Neural cell (in vitro differentiated cells): Measurements from ENCODE around the gene IL17D. TPM values are rescaled to one million over a fixed set of nuclear protein-coding genes. Genes with fewer than 3 reads are reported as not detected.

Source experiments
- H2AFZ ChIP-seq: fragments of 200-600, 300-800 bp; sonication (generic), shearing (Covaris generic); 2 replicates; pipeline ENCODE4 v1.6.0; 2014; ENCODE audit warnings: low read depth, mild to moderate bottlenecking, antibody characterized with exemption, low read length, moderate library complexity
- H3F3A ChIP-seq: fragments of 200-600 bp; shearing (Covaris generic); 2 replicates; pipeline ENCODE4 v1.6.1; 2016; ENCODE audit warnings: mild to moderate bottlenecking, moderate library complexity, mixed read lengths, antibody characterized with exemption, low read length; ENCODE audit not compliant: insufficient read depth, poor library complexity, severe bottlenecking
- H3K27ac ChIP-seq: fragments of 200-600, 300-800 bp; sonication (generic), shearing (Covaris generic); 2 replicates; pipeline ENCODE4 v1.5.1; 2014; ENCODE audit warnings: mild to moderate bottlenecking, low read length, moderate library complexity
- H3K27me3 ChIP-seq: fragments of 300-800, 200-600 bp; sonication (generic), shearing (Covaris generic); 2 replicates; pipeline ENCODE4 v1.6.0; 2014; ENCODE audit warnings: mild to moderate bottlenecking, low read depth, low read length, moderate library complexity; ENCODE audit not compliant: insufficient read depth
- H3K36me3 ChIP-seq: fragments of 300-800, 200-600 bp; sonication (generic), shearing (Covaris generic); 2 replicates; pipeline ENCODE4 v1.5.1; 2014; ENCODE audit warnings: mild to moderate bottlenecking, antibody characterized with exemption, low read length, moderate library complexity; ENCODE audit not compliant: insufficient read depth
- H3K4me2 ChIP-seq: fragments of 300-800, 200-600 bp; sonication (generic), shearing (Covaris generic); 2 replicates; pipeline ENCODE4 v1.6.0; 2014; ENCODE audit warnings: mild to moderate bottlenecking, low read length
- H3K4me3 ChIP-seq: fragments of 300-800, 200-600 bp; sonication (generic), shearing (Covaris generic); 2 replicates; pipeline ENCODE4 v1.5.1; 2014; ENCODE audit warnings: mild to moderate bottlenecking, low read length, moderate library complexity
- H3K79me2 ChIP-seq: fragments of 200-600 bp; shearing (Covaris generic); replicated peaks from 2 replicates; pipeline ENCODE4 v1.6.0; 2014; ENCODE audit warnings: mild to moderate bottlenecking, low read length, moderate library complexity; ENCODE audit not compliant: insufficient read depth
- H3K9ac ChIP-seq: fragments of 300-800, 200-600 bp; sonication (generic), shearing (Covaris generic); 2 replicates; pipeline ENCODE4 v1.6.1; 2016; ENCODE audit warnings: mild to moderate bottlenecking, low read length, mixed read lengths
- H3K9me2 ChIP-seq: fragments of 200-600 bp; shearing (Covaris generic); 2 replicates; pipeline ENCODE4 v1.6.1; 2016; ENCODE audit warnings: mild to moderate bottlenecking, low read length, mixed read lengths; ENCODE audit not compliant: insufficient read depth
- H3K9me3 ChIP-seq: fragments of 200-600, 300-800 bp; sonication (generic), shearing (Covaris generic); 2 replicates; pipeline ENCODE4 v1.6.1; 2016; ENCODE audit warnings: mild to moderate bottlenecking, mixed run types, low read length, moderate library complexity, mixed read lengths
- H4K20me1 ChIP-seq: fragments of 200-600 bp; shearing (Covaris generic); 2 replicates; pipeline ENCODE4 v1.6.1; 2016; ENCODE audit warnings: mild to moderate bottlenecking, mixed run types; ENCODE audit not compliant: insufficient read depth
- CTCF ChIP-seq: fragments of 450-650 bp; IDR thresholded peaks from 2 replicates; pipeline ENCODE4 v1.5.1; 2014; ENCODE audit warnings: antibody characterized with exemption, mild to moderate bottlenecking, moderate library complexity; ENCODE audit not compliant: poor library complexity, severe bottlenecking
- EP300 ChIP-seq: fragments of 450-650 bp; conservative IDR thresholded peaks from 2 replicates; pipeline ENCODE4 v1.6.1; 2014; ENCODE audit warnings: antibody characterized with exemption, mild to moderate bottlenecking, moderate library complexity; ENCODE audit not compliant: poor library complexity, severe bottlenecking
- EZH2 ChIP-seq: fragments of 200-600, 300-800 bp; shearing (Covaris generic), sonication (generic); IDR thresholded peaks from 2 replicates; pipeline ENCODE4 v1.6.1; 2014; ENCODE audit warnings: antibody characterized with exemption, low read length, borderline replicate concordance, mild to moderate bottlenecking; ENCODE audit not compliant: insufficient read depth, poor library complexity, severe bottlenecking
- MXI1 ChIP-seq: fragments of 450-650 bp; conservative IDR thresholded peaks from 2 replicates; pipeline ENCODE4 v1.6.1; 2014; ENCODE audit warnings: antibody characterized with exemption, mild to moderate bottlenecking; ENCODE audit not compliant: poor library complexity, severe bottlenecking
- POLR2AphosphoS5 ChIP-seq: IDR thresholded peaks from 2 replicates; pipeline ENCODE4 v1.6.1; 2012
- RAD21 ChIP-seq: fragments of 450-650 bp; conservative IDR thresholded peaks from 2 replicates; pipeline ENCODE4 v1.6.1; 2014; ENCODE audit warnings: antibody characterized with exemption, mild to moderate bottlenecking, moderate library complexity
- REST ChIP-seq: IDR thresholded peaks from 2 replicates; pipeline ENCODE4 v1.6.1; 2012; ENCODE audit warnings: borderline replicate concordance
- SMC3 ChIP-seq: fragments of 450-650 bp; conservative IDR thresholded peaks from 2 replicates; pipeline ENCODE4 v1.6.1; 2014; ENCODE audit warnings: antibody characterized with exemption, mild to moderate bottlenecking, moderate library complexity; ENCODE audit not compliant: poor library complexity
- TAF1 ChIP-seq: IDR thresholded peaks from 2 replicates; pipeline ENCODE4 v1.6.1; 2012; ENCODE audit warnings: low read depth
- polyA plus RNA-seq: library from polyadenylated mRNA; depleted of rRNA; stranded (reverse); fragments of >200 nt; gene quantifications from 2 replicates; pipeline ENCODE4 v1.2.3, GENCODE V29; 2014

The IL17D gene
- polyA plus RNA-seq, 1 donor from 2014 or later, result 14.5 TPM

- Histone ChIP-seq H3K9ac (no peak overlapping the region), H3K79me2 (no peaks in the 10 kb centered on the region), H4K20me1 (no peaks in the 10 kb centered on the region), H3K4me3 (no peak overlapping the region), H3K9me3 (no peaks in the 10 kb centered on the region), H3K9me2 (no peaks in the 10 kb centered on the region), H3F3A (no peaks in the 10 kb centered on the region), H3K27ac (no peak overlapping the region), H3K4me2 (no peak overlapping the region), H2AFZ (no peak overlapping the region), H3K27me3 (no peaks in the 10 kb centered on the region), H3K36me3 (no peaks in the 10 kb centered on the region)
- TF ChIP-seq REST (no peak), SMC3 (no peak), EP300 (no peak), RAD21 (no peak), CTCF (no peak), EZH2 (no peak), MXI1 (no peak), POLR2AphosphoS5 (no peak), TAF1 (no peak)
Observed at GRCh38 chr13:20686167-20686566, 17.3 kb upstream of the IL17D start.

GRCh38 chr13:20686863-20687579, 16.5 kb upstream of the IL17D start:
- TF ChIP-seq MXI1 (no peak), POLR2AphosphoS5 (no peak), SMC3 (no peak), TAF1 (no peak), CTCF (no peak), RAD21 (no peak), REST (no peak), EZH2 (no peak), EP300 (no peak)
- Histone ChIP-seq H3K9me2 (no peaks in the 10 kb centered on the region), H3F3A (no peaks in the 10 kb centered on the region), H4K20me1 (no peaks in the 10 kb centered on the region), H3K4me3 (no peak overlapping the region), H3K36me3 (peaks cover 4% of the 10 kb centered on the region), H3K79me2 (no peaks in the 10 kb centered on the region), H3K4me2 (no peak overlapping the region), H3K27me3 (no peaks in the 10 kb centered on the region), H2AFZ (no peak overlapping the region), H3K27ac (no peak overlapping the region), H3K9ac (no peak overlapping the region), H3K9me3 (no peaks in the 10 kb centered on the region)
